HG02938 (cell line): Measurements from ENCODE around the gene KBTBD8.

Source experiments
- ATAC-seq: cut with Tn5 transposase; IDR thresholded peaks from one replicate; pipeline ENCODE4 v1.9.1; 2021; ENCODE audit warnings: mild to moderate bottlenecking, moderate library complexity; ENCODE audit not compliant: unreplicated experiment

The KBTBD8 gene, protein sequence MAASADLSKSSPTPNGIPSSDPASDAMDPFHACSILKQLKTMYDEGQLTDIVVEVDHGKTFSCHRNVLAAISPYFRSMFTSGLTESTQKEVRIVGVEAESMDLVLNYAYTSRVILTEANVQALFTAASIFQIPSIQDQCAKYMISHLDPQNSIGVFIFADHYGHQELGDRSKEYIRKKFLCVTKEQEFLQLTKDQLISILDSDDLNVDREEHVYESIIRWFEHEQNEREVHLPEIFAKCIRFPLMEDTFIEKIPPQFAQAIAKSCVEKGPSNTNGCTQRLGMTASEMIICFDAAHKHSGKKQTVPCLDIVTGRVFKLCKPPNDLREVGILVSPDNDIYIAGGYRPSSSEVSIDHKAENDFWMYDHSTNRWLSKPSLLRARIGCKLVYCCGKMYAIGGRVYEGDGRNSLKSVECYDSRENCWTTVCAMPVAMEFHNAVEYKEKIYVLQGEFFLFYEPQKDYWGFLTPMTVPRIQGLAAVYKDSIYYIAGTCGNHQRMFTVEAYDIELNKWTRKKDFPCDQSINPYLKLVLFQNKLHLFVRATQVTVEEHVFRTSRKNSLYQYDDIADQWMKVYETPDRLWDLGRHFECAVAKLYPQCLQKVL

DNA sequence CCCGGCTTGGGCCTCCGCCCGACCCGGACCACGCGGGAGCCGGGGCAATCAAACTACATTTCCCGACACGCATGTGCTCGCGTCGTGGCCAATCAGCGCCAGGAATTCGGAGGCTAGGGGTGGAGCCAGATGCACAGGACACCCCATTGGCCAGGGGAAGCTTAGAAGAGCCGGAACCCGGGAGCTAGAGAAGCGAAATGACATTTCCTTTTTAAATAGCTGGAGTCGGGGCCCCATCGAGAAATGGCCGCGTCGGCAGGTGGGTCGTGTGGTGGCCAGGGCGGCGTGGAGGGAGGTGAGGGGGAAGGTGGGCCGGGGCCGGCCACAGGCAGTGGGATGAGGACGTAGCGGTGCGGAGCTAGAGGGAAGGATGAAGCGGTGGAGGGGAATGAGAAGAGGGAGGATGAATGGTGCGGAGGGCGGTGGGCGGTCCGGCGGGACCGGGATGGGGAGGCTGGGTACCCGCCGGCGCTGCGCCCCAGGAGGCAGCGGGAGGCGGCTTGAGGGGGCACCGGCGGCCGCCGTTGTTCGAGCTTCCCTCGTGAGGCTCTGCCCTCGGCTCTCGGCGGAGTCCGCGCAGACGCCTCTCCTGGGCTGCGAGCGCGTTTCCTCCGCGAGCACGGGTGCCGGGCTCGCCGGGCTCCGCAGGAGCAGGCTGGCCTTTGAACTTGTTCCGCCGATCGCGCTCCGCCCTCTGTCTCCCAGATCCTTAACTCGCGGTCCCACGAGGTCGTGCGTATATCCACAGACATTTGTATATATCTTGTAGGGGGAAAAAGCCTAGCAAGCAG lies at the start of gene KBTBD8:
Gene KBTBD8 (plus strand): TSS at position 195 of the 791 bp plus-strand sequence. CDS start 49 bp downstream, at position 244.
- ATAC-seq = peak; percentile 95

DNA sequence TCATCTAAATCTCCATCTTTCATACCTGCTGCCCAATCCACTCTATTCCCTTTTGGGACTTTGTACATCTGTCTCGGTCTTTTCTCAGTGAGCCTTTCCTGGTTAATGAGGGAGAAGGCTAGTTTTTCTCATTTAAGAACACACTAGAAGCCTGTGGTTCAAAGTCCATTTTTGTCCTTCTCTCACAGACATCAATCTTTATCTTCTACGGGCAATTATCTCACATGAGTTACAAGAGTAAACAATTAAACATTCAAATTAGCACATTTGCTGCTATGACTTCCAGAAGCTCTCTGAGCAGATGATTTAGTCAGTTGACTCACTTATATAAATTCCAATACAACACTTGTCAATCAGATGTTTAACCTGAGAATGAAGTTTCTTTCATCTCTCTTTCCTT lies 49.3 kb upstream of the KBTBD8 start:
- ATAC-seq = no peak

DNA sequence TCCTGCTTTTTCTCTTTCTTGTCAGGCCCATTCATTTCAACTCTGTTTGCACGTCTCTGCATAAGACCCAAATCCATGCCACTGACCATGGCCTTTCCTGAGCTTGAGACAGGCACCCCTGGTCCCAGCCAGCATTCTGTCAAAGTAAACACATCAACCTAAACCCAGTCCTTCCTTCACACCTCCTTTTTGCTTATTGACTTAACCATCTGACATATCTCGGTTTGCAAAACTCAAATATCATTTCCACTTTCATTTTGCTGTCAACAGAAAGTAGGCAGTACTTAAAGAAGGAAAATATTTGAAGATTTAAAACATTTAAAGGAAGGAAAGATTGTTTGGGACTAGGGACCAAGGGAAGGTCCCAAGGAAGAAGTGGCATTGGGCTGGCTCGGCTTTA lies 48.2 kb upstream of the KBTBD8 start:
- no peak for ATAC-seq

DNA sequence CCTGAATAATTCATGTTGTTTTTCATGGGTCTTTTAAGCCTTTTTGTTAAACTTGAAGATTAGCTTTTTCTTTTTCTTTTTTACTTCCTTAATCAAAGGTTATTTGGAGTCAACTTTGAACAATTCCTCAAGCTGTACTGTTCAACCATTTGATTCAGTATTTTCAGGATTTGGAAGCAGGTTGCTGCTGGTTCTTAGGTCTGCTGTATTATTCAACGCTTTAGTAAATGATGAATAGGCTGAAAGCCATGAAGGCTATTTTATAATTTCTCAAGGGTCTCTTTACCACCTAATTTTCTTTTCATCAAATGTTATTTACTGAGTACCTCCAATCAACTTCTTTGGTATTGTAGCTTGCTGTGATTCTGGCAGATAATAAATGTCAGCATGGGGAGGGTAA lies 45.8 kb upstream of the KBTBD8 start:
- ATAC-seq = no peak

DNA sequence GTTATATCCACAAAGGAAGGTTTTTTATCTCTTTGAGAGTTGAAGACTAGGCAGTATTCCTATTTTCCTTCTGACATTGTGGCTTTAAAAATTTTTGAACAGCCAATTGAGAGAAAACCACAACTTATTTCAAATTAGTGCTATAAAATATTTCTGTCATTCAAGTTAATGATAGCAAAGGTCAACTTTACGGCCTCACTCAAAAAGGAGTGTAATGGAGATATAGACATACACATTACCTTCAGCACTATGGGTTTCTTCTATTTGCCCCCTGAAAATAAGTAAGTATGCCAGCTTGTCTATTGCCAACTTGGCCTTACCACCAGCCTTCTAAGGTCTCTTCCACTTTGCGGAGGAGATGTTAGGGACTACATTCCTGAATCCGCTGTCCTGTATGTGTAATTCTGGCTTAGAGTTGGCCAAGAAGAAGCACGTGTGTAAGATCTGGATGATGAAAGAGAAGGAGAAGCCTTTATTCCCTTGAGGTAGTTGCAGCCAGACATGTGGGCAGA lies 44.1 kb upstream of the KBTBD8 start:
- ATAC-seq = no peak

DNA sequence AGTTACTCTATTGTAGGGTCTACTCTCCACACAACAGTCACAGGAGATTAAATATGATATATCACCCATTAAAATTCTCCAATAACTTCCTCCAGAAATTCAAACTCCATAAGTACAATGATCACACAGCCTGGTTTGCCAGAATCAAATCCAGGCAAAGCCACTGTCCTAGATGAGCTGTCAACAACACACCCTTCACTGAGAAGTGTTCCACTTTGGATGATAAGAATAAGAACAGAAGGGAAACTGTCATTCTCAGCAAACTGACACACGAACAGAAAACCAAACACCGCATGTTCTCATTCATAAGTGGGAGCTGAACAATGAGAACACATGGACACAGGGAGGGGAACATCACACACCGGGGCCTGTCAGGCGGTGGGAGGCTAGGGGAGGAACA lies 41.4 kb upstream of the KBTBD8 start:
- no peak for ATAC-seq

DNA sequence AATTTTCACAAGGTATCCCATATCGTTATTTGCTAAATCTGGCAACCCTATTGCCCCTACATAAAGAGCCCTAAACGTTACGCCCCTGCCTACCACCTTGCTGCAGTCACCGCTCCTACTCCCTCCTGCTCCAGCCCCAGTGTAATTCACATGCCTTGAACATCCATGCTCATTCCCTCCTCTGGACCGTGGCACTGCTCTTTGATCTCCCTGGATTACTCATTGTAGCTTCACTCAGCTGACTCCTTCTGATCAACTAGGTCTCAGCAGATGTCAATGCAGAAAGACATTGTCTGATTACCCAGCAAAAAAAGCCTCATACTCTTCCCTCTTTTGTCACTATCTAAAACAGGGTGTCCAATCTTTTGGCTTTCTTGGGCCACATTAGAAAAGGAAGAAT lies 40.7 kb upstream of the KBTBD8 start:
- no peak for ATAC-seq

DNA sequence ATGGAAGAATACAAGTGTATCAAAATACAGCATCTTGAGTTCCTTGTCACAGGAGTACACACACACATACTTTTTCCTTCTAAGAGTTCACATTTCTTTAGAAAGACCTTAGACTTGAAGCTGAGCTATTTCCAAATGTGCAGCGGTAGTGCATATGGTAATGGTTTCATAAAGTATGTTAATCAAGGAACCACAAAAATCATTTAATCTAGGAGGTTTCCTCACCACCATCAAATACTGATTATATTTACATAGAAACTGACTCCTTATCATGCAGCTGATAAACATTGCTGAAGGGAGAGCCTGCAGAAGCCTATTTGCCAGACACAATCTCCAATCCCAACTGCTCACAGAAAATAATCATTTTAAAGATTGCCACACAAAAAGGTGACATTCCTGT lies 40.0 kb upstream of the KBTBD8 start:
- ATAC-seq = no peak

DNA sequence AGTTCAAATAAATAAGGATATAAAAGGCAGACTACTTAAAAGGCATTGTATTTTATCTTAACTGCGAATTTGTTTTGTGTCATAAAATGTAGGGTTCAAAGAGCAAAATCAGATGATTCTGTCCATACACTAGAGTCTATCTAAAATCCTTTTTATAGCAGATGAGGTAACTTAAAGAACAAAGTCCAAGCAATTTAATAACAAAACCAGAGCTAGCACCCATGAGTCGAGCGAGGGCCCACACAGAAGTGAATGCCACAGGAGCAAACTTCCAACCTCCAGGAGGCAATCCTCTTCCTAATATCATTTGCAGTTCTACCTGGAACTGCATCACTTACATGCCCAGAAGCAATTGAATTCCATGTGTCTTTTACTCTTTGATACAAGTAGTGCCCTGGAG lies 35.4 kb upstream of the KBTBD8 start:
- no peak for ATAC-seq

DNA sequence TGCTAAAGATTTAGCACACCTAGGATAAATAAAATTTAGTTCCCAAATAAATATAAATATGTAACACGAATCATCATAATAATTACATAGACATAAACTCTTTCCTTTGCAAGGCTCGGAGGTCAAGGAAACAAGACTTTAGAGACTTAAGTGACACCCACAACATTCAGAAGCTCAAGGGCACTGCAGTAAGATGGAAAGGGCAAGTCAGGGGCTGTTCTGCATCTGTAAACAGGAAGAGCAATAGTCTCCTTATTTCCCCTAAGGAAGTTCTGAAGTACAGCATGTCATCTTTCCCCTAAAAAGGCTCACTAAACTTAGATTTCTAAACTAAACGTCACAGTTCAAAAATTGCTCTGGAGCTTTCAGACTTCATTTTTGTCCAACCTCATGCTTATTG lies 26.9 kb upstream of the KBTBD8 start:
- ATAC-seq = no peak

DNA sequence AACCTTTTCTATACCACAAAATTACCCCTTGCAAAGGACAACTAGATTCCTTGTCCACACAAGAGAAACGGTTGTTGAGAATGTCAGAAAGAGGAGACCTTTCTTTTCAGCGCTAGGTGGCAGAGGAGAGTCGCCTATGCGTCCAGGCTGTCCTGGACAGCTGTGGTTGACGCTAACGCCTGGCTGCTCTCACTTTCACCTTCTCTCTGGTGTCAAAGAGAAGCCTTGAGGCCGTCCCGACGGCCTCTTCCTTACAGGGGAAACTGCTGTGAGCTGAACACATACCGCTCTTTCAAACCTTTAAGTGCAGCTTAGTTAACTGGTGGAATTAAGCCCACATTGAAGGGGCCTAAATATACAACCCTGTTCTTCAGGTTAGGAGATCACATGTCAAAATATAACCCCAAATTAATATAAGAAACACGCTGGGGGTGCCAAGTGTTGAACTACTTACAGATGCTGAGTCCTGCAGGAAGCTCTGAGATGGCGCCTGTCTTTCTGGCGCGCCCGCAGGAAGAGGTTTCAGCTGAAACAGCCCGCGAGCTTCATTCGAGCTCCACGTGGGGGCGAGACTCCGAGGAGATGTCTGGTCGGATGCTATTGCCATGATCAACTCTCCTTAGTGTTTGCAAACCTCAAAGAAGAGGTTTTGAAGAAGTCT lies 26.1 kb upstream of the KBTBD8 start:
- ATAC-seq = peak; percentile 98

DNA sequence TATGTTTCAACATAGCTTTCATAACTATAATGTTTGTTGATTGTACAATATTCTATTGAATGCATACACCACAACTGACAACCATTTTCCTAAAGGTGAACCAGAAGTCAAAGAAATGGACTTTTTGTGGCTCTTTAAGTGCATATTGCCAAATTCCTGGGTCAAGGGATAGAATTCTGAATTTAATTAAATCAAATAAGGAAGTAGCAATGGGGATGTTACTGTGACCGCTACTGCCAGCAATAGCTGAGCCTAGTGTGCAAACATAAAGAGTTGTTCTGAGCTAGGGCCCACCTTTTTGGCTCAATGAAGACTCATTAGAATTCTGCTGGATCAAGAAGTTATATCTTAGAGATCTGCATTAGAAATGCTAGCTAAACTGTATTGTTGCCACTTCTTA lies 17.3 kb upstream of the KBTBD8 start:
- ATAC-seq = no peak

DNA sequence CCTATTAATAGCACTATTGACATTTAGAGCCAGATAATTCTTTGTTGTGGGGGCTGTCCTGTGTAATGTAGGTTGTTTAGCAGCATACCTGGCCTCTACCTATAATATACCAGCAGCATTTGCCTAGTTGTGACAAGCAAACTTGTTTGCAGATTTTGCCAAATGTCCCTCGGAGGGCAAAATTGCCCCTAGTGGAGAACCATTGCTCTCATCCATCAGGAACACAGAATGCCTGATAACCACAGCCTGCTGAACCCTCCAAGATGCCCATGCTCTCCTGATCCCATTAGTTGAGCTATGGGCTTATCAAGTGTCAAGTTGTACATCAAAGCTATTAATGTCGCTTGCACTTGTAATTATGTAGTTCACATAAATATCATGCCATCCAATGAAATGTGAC lies 15.0 kb upstream of the KBTBD8 start:
- no peak for ATAC-seq

DNA sequence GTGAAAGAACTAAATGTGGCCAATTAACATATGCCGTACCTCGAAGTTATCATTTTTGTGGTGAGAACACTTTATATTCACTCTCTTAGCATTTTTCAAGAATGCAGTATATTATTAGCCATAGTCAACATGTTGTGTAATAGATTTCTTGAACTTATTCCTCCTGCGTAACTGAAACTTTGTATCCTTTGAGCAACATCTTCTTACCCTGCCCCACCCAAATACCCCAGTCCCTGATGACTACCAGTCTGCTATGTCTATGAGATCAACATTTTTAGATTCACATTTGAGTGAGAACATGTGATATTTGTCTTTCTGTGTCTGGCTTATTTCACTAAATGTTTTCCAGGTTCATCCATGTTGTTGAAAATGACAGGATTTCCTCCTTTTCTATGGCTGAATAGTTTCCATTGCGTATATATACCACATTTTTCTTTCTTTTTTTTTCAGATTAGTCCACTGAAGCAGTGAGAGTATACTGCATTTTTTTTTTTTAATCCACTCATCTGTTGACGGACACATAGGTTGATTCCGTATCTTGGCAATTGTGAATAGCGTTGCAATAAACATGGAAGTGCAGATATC lies 12.7 kb upstream of the KBTBD8 start:
- ATAC-seq = no peak

DNA sequence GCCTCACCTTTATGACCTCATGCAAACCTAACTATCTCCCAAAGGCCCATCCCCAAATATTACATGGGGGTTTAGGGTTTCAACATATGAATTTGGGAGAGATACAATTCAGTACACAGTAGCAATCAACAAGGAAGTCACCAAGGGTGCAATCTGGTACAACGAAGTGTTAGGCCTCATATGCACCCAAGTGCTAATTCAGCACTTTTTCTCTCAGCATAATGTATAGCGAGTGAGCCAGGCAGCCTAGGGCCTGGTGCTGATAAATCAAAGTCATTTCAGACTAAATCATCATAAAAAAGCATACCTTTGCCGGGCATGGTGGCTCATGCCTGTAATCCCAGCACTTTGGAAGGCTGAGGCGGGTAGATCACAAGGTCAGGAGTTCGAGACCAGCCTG lies 11.7 kb upstream of the KBTBD8 start:
- ATAC-seq = no peak

DNA sequence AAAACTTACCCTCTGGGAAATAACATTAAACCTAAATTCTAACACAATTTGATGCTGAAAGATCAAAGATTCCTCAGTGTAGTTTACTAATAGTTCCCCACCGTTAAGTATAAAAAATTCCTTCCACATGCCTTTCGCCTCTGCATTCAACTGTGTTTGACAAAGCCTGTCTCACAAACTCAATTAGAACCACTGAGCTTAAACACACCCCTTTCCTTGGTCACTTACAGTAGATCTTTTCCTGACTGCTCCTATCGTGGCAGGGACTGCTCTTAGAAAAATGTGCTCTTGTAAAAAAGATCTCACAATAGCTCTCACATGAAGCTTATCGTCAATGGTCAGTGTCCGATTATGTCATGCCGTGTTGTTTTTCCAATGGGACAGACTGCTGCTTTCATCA lies 8.9 kb upstream of the KBTBD8 start:
- ATAC-seq = no peak

DNA sequence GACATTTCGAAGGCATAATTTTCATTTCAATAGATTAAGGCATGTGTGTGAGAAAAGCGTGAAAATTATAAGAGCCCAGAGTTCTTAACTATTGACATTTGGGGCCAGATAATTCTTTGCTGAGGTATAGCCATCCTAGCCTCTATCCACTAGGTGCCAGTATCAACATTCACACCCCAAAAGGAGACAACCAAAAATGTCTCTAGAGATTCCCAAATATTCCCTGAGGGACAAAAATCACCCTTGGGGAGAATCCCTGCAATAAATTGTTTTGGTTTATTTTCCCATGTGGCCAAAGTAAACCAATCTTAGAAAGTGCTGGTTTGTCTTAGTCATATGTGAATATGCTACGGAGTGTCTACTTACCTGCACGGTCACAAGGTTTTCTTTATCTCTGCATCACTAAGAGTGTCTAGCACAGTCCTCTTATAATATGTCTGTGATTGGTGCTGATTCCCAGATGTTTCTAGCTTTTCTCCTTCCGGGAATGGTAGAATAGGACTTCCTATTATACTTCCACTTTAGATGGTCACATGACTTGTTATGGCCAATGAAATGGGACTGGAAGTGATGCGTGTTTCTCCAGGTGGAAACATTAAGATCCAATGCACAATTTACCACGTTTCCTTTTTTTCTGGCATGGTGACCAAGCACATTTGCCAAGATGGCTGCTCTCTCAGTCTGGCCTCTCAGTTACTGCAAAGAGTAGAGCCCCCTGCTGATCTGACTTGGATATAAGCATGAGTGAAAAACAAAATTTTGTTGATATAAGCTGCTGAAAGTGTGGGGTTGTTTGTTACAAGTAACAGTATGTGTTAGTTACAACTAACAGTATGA lies 8.0 kb upstream of the KBTBD8 start:
- ATAC-seq = peak; percentile 84

DNA sequence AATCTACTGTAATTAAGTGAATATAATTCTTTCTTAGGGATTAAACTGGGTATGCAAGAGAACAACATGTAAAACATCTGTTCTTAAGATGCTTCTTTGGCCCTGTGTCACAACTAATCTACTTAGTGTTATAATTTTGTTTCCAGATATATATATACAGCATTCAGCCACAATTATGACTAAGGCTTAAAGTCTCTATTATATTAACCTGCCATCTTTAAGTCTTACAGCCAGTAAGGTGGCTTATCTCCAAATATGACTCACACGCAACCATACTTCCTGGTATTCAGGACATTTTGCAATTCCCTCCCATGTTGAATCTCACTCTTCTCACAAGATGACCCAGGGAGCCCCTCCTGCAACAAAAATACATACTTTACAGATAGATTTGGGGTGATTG lies 6.6 kb upstream of the KBTBD8 start:
- ATAC-seq = no peak

DNA sequence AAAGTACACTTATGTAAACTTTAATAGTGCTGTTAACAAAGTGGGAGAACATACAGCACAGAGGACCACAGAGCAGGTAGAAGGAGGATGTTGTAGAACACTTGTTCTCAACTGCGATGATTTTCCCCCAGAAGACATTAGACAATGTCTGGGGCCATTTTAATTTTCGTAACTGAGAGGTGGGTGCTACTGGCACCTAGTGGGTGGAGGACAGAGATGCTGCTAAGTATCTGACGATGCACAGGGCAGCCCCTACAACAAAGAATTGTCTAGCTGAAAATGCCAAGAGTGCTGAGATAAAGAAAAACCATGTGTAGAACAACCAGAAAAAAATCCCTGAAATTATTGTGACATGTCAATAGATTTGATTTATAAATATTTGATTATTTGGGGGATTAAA lies 5.0 kb upstream of the KBTBD8 start:
- no peak for ATAC-seq

DNA sequence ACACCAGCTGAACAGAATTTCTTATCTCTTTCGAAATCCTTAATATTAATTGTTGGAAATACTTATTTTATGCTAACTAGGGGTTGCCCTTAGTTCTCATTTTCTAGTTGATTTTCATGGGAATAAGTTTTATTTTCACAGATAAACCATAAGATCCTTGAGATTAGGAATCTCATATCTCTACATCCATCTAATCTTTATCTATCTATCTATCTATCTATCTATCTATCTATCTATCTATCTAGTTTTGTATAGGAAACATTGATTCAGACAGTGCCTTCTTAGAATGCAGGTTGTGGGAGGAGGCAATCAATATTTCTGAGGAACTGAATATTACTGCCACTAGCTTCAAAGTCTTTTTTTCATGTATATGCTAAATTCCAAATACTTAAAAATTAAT lies 3.5 kb upstream of the KBTBD8 start:
- no peak for ATAC-seq
